ENCODE results near the gene YJEFN3. TPM values are rescaled to one million over a fixed set of nuclear protein-coding genes. Genes with fewer than 3 reads are reported as not detected.

The YJEFN3 gene
- total and polyA plus RNA-seq, 2 donors (not counting 3 experiments of a cell fraction or from before 2014, with no cell fraction given), result 1.9 to 2.1 TPM

- DNase-seq (ENCODE audit: low read depth, low spot score), result no peak
- H3K27me3 ChIP-seq (ENCODE audit: control insufficient read depth in 2 of 2, insufficient read depth in 2 of 2, low read length in 2 of 2), result peaks cover 25 to 29% of the 10 kb centered on the region in 2 experiments
- POLR2A ChIA-PET, result no interaction called here
- no peaks in the 10 kb centered on the region for H3K9me1 ChIP-seq (replicated peaks; ENCODE audit: control insufficient read depth, extremely low read depth, insufficient read depth, low read length)
- H3K4me1 ChIP-seq (ENCODE audit: control insufficient read depth, extremely low read depth, insufficient read depth, low read length), result no peaks in the 10 kb centered on the region
- TF ChIP-seq POLR2AphosphoS5 (IDR thresholded peaks at IDR 0.05; ENCODE audit: insufficient read depth, low read depth, low read length) (no peak), CTCF (IDR thresholded peaks at IDR 0.05; ENCODE audit: extremely low read depth in 1 of 2, insufficient read depth in 1 of 2, low read depth in 1 of 2, low read length in 2 of 2) (no peak)
- H3K36me3 ChIP-seq (ENCODE audit: control insufficient read depth in 2 of 2, extremely low read depth in 1 of 2, insufficient read depth in 2 of 2, low read length in 2 of 2), result no peaks in the 10 kb centered on the region
- no peak overlapping the region for H3K4me2 ChIP-seq (ENCODE audit: insufficient read depth, low read length)
- dilution Hi-C loops (cut with MboI; ENCODE audit: extremely low pct_ligation_motif_present, low sequenced_read_pairs), result no loop called here
- H3K9ac ChIP-seq (replicated peaks; ENCODE audit: extremely low read depth, insufficient read depth, low read length), result no peak overlapping the region
- H4K20me1 ChIP-seq (replicated peaks; ENCODE audit: control insufficient read depth, extremely low read depth, insufficient read depth, low read length), result no peaks in the 10 kb centered on the region
- CTCF ChIA-PET, result interaction anchor here (0.6 to 1.6 kb wide), 4 partner anchors 9 to 12 kb away, joined by 3 to 8 read pairs (median 4); no protein-coding TSS in a partner anchor
- no peaks in the 10 kb centered on the region for H3K9me3 ChIP-seq (replicated peaks; ENCODE audit: control insufficient read depth, insufficient read depth, low read length)
- H2AFZ ChIP-seq (ENCODE audit: low read depth, low read length), result peak overlapping the region; percentile 66
- FAIRE-seq, result no peak
- no peaks in the 10 kb centered on the region for H3K79me2 ChIP-seq (ENCODE audit: control insufficient read depth, insufficient read depth, low read length)
- no peak overlapping the region for H3K27ac ChIP-seq (ENCODE audit: insufficient read depth, low read depth, low read length)
- intact Hi-C loops (cut with micrococcal nuclease), result loop anchor here (1.0 kb wide), 1 partner anchor 25 kb away; the partner anchor contains the start of gene NDUFA13
- no TSS peak for BruUV-seq (replicated peaks)
- no peak overlapping the region for H3K4me3 ChIP-seq (replicated peaks in 1 of 3; ENCODE audit: insufficient read depth in 1 of 3, low read depth in 1 of 3, low read length in 3 of 3)
These were observed 12.2 kb downstream of the YJEFN3 start for GRCh38 chr19:19540715-19541515.

GRCh38 chr19:19541616-19542015 is 12.9 kb downstream of the YJEFN3 start:
- H3K4me1 ChIP-seq (ENCODE audit: control insufficient read depth, extremely low read depth, insufficient read depth, low read length), result no peaks in the 10 kb centered on the region
- BruUV-seq (replicated peaks), result no TSS peak
- FAIRE-seq, result no peak
- H3K27ac ChIP-seq (ENCODE audit: insufficient read depth, low read depth, low read length), result no peak overlapping the region
- no peak for TF ChIP-seq MAX (IDR thresholded peaks at IDR 0.05; ENCODE audit: insufficient read depth, insufficient read length)
- TF ChIP-seq EZH2 (IDR thresholded peaks at IDR 0.05; ENCODE audit: borderline replicate concordance, low read depth, low read length, severe bottlenecking), result no peak
- no peak for TF ChIP-seq CTCF (IDR thresholded peaks at IDR 0.05; ENCODE audit: extremely low read depth in 1 of 2, insufficient read depth in 1 of 2, low read depth in 1 of 2, low read length in 2 of 2)
- intact Hi-C loops (cut with micrococcal nuclease) (loop anchor here (1.0 kb wide), 1 partner anchor 25 kb away; the partner anchor contains the start of gene NDUFA13), dilution Hi-C loops (cut with MboI; ENCODE audit: extremely low pct_ligation_motif_present, low sequenced_read_pairs) (no loop called here)
- no peak overlapping the region for H3K4me3 ChIP-seq (replicated peaks in 1 of 3; ENCODE audit: insufficient read depth in 1 of 3, low read depth in 1 of 3, low read length in 3 of 3)
- H4K20me1 ChIP-seq (replicated peaks; ENCODE audit: control insufficient read depth, extremely low read depth, insufficient read depth, low read length), result no peaks in the 10 kb centered on the region
- no peaks in the 10 kb centered on the region for H3K9me1 ChIP-seq (replicated peaks; ENCODE audit: control insufficient read depth, extremely low read depth, insufficient read depth, low read length)
- no peak overlapping the region for H2AFZ ChIP-seq (ENCODE audit: low read depth, low read length)
- no peaks in the 10 kb centered on the region for H3K79me2 ChIP-seq (ENCODE audit: control insufficient read depth, insufficient read depth, low read length)
- no peaks in the 10 kb centered on the region for H3K36me3 ChIP-seq (ENCODE audit: control insufficient read depth in 2 of 2, extremely low read depth in 1 of 2, insufficient read depth in 2 of 2, low read length in 2 of 2)
- no peak for DNase-seq (ENCODE audit: low read depth, low spot score)
- H3K27me3 ChIP-seq (ENCODE audit: control insufficient read depth in 2 of 2, insufficient read depth in 2 of 2, low read length in 2 of 2), result peaks cover 25 to 29% of the 10 kb centered on the region in 2 experiments
- H3K9me3 ChIP-seq (replicated peaks; ENCODE audit: control insufficient read depth, insufficient read depth, low read length), result no peaks in the 10 kb centered on the region
- ChIA-PET POLR2A (no interaction called here), CTCF (interaction anchor here (0.6 to 1.6 kb wide), 3 partner anchors 10 to 11 kb away, joined by 4 to 8 read pairs (median 4); no protein-coding TSS in a partner anchor)
- no peak overlapping the region for H3K4me2 ChIP-seq (ENCODE audit: insufficient read depth, low read length)
- H3K9ac ChIP-seq (replicated peaks; ENCODE audit: extremely low read depth, insufficient read depth, low read length), result no peak overlapping the region
